CD4-positive, alpha-beta T cell treated with Interleukin-17A for 4 hours (primary cell): ENCODE measurements around the gene SEC24C.
"Not testable (repeated sequence)": the region's sequence is repeated elsewhere in the genome, so short reads cannot be mapped to it uniquely, and the experiment has no call there.

Experiments used
- DNase-seq: peaks from one replicate; pipeline ENCODE4 v3.0.0-alpha.2; 2020; ENCODE audit warnings: mixed read lengths

Gene SEC24C

GRCh38 chr10:73731588-73732375 is 12.4 kb upstream of the SEC24C start:
- no peak for DNase-seq

- DNase-seq: no peak
Measured at GRCh38 chr10:73732426-73732825, 11.7 kb upstream of the SEC24C start.

- no peak for DNase-seq
Measured at GRCh38 chr10:73732931-73733623, 11.1 kb upstream of the SEC24C start.

- no peak for DNase-seq
Measured at GRCh38 chr10:73734028-73734720, 10.0 kb upstream of the SEC24C start.

- no peak for DNase-seq
Measured at GRCh38 chr10:73734796-73735305, 9.3 kb upstream of the SEC24C start.

DNA sequence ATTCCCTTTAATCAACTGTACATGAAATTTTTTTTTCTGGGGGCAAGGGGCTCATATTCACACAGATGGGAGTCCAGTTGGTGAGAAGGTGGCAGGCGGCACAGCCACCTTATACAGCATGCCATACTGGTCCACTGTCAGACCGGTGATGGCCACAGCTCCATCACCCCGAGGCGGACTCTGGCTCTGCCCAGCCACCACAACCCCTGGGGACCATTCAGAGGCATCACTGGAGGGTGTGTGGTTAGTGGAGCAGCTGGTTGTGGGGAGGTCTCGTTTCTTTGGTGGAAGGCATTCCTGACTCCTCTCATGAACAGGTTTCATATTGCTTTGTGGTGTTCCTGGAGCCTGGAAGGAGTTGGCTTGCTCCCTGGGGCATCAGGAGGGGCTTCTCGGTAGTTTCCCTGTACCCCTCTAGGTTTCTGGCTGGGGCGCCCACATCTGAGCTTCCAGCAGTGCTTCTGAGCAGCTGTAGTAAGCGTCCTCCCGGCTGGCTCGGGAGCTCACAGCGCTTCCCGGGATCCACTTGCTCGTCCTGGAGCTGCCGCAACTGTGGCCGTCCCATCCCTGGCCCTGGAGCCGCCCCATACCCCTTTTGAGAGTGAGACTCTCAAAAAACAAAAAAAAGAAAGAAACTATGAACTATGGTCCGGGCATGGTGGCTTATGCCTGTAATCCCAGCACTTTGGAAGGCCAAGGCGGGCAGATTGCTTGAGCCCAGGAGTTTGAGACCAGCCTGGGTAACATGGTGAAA is 3.5 kb upstream of the SEC24C start:
- DNase-seq: not testable (repeated sequence)

- DNase-seq: no peak
Measured at GRCh38 chr10:73742454-73742734, 1.8 kb upstream of the SEC24C start.

- DNase-seq: no peak
Measured at GRCh38 chr10:73743327-73743904, 756 bp upstream of the SEC24C start.

DNA sequence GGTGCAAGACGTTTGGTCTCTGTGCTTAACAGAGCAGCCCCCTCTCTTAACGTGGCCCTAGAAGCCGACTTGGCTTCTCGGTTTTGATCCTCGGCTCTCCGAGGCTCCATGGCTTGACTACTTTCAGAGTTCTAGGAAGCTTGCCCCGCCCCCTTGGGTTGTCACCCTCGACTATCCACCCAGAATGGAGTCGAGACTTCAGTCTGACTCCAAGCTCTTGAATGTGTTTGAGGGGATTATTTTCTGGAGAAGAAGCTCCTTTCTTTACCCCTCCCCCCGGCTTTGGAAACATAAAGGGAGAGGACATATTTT is 448 bp downstream of the SEC24C start:
- peak; percentile 51 for DNase-seq

- no peak for DNase-seq
Measured at GRCh38 chr10:73746721-73747120, 2.5 kb downstream of the SEC24C start.

DNA sequence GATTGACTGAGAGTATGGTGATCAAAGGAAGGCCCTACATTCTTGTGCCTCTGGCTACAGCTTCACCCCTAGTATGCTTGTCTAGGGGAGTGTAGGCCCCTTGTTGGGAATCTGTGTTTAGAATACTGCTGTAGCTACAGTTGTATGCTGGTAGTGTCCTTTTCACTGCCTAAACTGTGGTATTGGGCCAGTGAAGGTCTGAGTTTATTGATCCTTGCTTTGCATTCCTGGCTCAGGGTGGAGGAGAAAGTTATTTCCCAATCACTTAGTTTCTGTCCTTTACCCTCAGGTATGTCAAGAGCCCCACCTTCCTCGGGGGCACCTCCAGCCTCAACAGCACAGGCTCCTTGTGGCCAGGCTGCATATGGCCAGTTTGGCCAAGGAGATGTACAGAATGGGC is 6.6 kb downstream of the SEC24C start:
- DNase-seq: no peak

DNA sequence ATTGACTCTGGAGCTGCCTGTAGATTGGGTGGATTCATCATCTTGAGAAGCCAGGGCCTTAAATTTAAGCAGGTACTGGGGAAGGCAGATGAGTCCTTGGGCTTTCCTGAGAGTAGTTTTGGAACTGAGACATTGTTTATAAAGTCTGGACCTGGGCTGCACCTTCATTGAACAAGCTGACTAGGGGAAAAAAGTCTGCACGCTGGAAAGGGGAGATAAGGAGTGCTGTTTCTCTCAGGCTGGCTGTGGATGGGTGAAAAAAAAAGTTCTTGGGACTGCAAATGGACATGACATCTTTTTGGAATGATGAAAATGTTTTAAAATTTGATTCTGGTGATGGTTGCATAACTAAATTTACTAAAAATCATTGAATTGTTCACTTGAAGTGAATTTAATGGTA is 12.0 kb downstream of the SEC24C start:
- no peak for DNase-seq

DNA sequence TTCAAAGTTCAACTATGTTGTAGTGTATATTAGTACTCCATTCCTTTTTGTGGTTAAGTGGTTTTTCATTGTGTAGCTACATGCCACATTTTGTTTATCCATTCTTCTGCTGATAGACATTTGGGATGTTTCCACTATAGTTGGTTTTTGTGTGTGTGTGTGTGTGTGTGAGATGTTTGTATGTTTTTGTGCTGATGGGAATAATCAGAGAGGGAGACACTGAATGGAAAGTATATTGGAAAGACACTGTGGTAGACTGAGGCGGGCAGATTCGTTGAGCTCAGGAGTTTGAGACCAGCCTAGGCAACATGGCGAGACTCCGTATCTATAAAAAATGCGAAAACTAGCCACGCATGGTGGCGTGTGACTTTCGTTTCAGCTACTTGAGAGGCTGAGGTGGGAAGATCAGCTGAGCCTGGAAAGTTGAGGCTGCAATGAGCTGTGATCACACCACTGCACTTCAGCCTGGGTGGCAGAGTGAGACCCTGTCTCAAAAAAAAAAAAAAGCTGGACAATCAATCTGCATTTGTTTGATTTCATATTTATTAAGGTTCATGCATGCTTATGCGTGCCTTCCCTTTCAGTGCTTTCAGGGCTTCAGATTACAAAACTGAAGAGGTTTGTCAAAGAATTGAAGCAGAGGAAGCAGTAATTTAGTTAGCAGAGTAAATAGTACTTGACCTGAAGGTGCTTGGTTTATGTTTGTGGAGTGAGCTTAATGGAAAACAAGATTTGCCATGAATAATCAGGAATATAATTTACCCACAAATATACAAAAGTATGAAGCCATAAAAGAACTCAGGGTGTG is 14.7 kb downstream of the SEC24C start:
- no peak for DNase-seq

GRCh38 chr10:73759512-73760115 is 15.4 kb downstream of the SEC24C start:
- peak; percentile 54 for DNase-seq

DNA sequence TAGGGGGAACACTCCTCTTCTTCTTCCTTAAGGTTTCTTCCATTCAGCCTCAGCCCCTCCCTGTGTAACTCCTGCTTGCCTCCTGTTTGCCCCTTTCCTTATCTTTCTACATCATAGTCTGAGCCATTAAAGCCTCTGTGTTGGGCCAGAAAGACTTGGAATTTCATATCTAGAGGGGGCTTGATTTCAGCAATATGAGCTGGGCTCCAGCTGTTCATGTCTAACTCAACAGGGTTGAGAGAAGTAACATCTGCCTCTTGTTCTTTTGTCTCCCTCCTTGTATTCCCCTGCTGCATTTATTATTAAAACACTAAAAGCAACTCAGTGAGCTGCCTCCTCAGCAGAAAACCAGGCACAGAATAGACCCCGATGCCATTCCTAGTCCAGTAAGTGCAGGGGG is 17.6 kb downstream of the SEC24C start:
- DNase-seq: no peak

- DNase-seq: no peak
Measured at GRCh38 chr10:73762915-73763314, 18.7 kb downstream of the SEC24C start.

DNA sequence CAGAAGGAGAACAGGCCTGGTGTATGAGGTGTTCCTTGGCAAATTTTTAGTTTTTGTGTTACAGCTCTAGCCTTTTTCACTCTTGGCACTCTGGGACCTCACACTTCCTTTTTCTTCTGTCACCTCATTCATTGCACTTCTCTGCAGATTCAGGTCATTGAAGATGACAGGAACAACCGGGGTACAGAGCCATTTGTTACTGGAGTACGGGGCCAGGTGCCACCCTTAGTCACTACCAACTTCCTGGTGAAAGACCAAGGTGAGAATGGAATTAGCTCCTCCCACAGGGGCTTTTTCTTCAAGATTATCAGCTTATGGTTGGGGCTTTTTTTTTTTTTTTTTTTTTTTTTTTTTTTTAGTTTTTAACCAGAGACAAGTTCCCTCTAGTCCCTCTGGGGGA is 19.2 kb downstream of the SEC24C start:
- no peak for DNase-seq

DNA sequence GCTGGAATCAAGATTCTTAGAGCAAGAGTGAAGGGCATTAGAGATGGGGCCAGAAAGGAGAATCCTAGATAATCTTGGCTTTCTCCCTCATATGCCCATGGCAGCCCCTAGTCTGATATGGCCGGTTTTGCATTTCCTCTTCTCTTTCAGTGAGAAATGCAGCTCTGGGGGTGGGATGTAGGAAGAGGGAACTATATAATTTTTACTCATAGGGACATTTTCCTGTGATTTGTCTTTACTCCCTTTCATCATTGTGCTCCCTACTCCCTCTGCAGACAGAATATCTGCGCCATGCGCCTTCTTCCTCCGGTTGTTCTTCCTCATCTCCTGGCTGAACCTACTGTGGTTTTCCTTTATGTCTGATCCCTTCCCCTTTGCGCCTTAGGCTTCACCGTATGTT is 20.9 kb downstream of the SEC24C start:
- no peak for DNase-seq

DNA sequence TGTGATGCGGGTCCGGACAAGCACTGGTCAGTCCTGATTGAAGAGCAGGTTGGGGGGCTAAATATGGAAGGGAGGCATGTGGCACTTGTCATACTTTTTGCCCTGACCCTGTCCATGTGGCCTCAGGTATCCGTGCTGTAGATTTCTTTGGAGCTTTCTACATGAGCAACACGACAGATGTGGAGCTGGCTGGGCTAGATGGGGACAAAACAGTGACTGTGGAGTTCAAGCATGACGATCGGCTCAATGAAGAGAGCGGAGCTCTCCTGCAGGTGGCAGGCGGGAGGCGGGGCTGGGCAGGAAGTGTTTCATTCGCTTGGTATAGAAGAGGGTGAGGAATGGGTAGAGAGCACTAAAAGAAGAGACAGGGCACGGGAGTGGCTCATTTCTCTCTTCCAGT is 24.7 kb downstream of the SEC24C start:
- DNase-seq: peak; percentile 81

GRCh38 chr10:73769396-73769795 is 25.2 kb downstream of the SEC24C start:
- DNase-seq: no peak

DNA sequence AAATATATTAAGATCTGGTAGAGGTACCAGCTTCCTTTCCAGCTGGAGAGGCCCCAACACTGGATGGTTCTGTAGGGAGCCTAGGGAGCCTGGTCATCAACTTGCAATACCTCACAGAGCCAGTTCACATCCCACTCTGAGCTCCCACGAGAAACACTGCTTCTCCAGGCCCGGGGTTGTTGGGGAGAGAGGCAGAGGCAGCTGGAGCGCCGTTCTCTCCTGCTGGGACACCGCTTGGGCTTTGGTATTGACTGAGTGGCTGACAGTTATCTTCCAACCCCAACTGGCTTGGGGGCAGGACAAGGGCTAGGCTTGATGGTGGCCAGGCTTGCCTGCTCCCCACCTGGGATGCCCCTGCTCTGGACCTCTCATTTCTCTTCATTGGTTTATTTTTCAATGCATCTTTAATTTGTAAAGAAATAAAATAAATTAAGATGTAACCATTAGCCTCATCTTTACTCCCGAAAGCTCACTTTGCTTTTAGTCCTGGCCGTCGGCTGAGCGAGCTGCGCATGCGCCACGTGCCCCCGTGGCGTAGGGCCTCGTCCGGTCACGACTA is 27.6 kb downstream of the SEC24C start:
- DNase-seq: peak; percentile 88
